Stimulated activated CD8-positive, alpha-beta memory T cell treated with anti-CD3 and anti-CD28 coated beads, Interleukin-7, amount 100 ng/mL, for 1 hour (primary cell): ENCODE results near the gene ADAMTSL3.

Experiments used
- DNase-seq, 2 donors: peaks; one replicate each; pipeline ENCODE4 v3.0.0-alpha.2; 2020; ENCODE audit warnings: low read depth in 2 of 2

The ADAMTSL3 gene

DNA sequence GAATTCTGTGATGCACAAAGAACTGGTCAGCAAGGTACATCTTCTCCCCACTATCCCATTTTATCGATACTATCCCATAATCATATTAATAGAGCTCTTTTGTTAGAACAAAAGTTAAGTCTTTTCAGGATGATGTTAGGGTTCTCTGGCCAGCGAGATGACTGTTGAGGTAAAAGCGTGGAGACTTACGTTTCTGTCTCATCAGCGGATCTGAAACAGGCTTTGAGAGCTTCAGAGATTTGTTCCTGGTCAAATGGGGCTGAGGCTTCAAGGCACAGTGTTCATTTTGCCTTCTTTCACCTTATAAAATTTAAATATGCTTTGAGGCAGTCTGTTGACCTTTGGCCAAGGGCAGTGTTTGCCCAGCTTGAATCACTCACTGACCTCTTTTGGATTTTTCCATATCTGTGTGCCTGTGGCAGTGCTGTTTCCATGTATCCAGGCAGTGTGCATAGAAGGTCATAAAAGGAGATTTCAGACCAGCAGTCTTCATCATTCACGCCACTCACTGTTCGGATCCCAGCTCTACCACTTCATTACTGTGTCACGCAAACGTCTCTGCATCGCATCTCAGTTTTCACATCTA is 3.1 kb downstream of the ADAMTSL3 start:
- DNase-seq, result no peak

- no peak for DNase-seq
Observed at GRCh38 chr15:83657549-83657948, 3.6 kb downstream of the ADAMTSL3 start.

DNA sequence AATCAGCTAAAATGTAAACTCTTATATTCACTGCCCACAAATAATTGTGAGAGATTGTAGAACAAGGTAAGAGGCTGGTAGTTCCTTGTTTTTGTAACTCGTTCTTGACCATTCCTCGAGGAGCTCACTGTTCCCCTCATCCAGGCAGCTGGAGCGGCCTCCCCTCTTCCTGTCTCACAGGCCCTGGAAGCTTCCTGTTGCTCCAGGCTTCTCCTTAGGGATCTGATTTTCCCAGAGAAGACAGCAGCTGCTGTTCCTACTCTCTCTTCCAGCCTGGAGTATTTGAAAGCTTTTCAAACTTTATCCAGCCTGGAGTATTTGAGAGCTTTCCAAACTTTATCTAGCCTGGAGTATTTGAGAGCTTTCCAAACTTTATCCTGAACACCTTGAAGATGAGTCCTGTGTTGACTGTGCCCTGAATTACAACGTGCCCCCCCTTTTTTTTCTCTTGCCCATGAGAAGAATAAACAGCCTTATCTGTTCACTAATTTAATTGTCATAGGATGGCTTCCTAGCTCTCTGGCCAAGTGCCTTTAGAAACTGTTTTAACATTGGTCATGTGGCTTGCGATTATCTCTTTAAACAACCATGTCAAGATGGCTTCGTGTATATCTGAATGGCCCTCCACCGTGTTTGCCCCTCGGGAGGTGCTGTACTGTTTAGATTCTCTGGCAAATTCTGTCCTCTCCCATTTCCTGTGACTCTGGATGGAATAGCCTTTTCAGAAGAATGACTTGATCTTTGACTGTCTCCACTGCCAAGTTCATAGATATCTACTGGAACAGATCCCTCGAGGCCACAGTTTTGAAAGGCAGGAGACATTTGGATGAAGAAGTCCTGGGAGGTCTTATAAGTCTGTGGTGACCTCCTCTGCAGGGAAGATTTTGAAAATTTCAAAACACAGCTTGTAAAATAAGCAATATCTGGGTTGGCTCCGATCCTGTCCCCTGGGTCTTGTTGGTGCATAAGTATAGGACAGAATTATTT is 4.8 kb downstream of the ADAMTSL3 start:
- no peak for DNase-seq

GRCh38 chr15:83659417-83659812 is 5.5 kb downstream of the ADAMTSL3 start:
- DNase-seq, result no peak

GRCh38 chr15:83665480-83665879 is 11.6 kb downstream of the ADAMTSL3 start:
- DNase-seq, result no peak

DNA sequence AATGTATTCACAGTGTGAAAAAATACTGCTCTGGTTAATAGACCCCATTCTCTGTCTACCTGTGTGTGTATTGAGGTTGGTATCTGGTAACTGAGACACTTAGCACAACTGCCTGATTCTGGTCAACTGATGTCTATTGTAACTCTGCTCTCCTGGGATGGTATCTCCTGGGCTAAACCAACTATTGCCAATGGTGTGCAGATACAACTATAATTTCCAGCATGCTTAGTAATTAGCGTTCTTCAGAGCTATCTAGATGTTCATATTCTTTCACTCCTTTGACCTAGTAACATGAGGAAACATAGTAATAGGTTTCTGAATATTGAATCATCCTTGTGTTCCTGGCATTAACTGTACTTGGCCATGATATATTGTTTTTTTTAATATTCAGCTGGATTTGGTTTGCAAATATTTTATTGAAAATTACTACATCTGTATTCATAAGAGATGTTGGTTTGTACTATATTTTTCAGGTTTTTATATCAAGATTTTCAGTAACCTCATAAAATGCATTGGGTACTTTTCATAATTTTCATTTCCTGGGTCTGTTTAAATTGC is 16.8 kb downstream of the ADAMTSL3 start:
- no peak for DNase-seq

GRCh38 chr15:83671603-83672002 is 17.7 kb downstream of the ADAMTSL3 start:
- no peak for DNase-seq

GRCh38 chr15:83673385-83673784 is 19.5 kb downstream of the ADAMTSL3 start:
- DNase-seq, result no peak

DNA sequence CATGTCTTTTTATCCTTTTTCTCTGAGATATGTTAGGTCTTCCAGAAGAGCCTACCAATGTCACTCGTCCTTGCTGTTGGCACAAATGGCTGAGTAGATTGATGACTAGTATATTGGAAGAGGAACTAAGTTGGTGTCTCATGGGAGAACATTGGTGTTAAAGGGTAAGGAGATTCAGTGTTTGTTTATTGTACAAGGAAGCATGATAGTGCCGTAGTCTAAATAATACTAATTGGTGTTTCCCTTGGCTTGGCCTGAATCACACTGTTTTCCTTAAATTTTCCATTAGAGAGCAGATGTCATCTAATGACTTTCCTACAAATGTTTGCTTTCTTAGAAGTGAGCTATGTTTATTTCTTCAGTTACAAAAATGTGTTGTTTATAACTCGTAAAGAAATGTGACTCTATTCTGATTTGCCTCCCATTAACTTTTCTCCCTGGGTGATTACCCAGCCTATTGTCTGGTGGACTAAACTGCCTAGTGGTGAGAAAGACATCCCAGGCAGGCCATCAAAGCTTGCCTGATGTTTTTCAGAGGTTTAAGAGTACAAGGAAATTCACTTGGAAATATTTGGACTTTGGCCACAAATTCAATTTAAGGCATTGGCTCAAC is 28.7 kb downstream of the ADAMTSL3 start:
- DNase-seq, result no peak

- no peak for DNase-seq
Observed at GRCh38 chr15:83685916-83686332, 32.0 kb downstream of the ADAMTSL3 start.

- no peak for DNase-seq
Observed at GRCh38 chr15:83688201-83688600, 34.3 kb downstream of the ADAMTSL3 start.

GRCh38 chr15:83690676-83691075 is 36.8 kb downstream of the ADAMTSL3 start:
- no peak for DNase-seq

DNA sequence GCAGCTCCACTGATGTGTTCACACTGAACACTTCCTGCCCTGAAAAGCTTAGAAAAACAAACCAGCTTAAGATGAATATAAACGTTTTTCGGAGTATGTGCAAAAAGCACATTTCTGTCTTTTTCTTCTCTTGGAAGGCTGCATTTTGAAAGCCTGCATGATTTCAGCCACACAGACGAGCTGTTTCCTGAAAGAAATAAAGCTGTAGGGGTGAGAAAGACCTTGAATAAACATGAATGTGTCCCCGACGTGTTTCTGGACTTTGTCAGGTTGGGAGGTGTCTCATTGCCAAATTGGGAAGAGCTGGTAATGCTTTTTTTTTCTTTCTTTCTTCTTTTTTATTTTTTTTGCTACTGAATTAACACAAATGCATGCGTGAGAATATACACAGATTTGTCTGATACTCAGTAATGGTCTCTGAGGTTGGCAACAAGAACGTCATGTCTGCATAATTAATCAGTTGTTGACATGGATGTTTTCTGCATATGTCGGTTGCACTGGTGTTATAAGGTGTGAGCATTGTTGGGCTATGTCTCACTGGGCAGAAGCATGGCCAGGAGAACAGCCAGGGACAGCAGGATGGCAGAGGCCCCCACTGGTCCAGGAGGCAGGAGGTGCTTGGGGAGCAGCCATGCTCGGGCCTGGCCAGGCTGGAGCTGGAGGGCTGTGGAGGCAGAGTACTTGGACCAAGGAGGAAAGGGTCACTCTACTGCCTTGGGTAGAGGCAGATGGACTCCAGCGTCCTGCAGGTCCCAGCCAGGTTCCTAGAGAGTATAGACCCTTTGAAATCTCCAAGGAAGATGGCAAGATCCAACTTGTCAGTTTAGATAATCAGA is 39.0 kb downstream of the ADAMTSL3 start:
- no peak for DNase-seq

DNA sequence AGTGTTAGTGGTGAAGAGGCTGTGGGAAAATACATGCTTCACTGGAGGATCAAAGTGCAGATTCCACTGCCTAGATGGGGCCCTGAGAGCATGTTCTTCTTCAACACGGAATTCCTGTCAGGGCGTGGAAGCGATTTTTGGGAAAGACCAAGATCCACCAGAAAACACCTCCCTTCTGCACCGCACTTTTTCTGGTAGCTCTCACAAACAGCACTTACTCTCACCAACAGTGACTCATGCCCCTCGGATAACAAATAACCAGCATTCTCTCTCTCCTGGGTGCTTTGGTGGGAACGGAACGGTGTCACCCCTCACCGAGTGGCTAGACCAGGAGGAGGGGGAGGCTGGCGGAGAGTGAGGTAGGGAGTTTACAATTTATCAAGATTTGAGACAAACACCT is 40.1 kb downstream of the ADAMTSL3 start:
- no peak for DNase-seq

DNA sequence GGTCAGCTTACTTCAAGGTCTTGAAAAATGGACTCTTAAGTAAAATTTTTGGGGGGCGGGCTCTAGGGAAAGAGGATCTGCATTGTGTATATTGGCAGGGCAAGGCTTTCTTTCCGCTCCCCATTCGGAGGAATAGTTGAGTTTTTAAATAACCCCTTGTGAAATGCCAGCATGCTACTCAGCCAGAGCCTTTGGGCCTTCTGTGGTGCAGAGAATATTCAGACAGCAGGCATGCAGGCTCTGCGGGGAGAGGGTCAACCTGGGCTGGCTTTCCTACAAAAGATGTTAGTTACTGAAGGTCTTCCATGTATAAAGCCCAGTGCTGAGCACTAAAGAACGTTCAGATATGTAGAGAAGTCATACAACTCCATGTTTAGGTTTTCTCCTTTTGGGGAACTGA is 40.6 kb downstream of the ADAMTSL3 start:
- DNase-seq, result no peak

- no peak for DNase-seq
Observed at GRCh38 chr15:83695246-83695645, 41.3 kb downstream of the ADAMTSL3 start.

- no peak for DNase-seq
Observed at GRCh38 chr15:83695901-83696425, 42.0 kb downstream of the ADAMTSL3 start.

DNA sequence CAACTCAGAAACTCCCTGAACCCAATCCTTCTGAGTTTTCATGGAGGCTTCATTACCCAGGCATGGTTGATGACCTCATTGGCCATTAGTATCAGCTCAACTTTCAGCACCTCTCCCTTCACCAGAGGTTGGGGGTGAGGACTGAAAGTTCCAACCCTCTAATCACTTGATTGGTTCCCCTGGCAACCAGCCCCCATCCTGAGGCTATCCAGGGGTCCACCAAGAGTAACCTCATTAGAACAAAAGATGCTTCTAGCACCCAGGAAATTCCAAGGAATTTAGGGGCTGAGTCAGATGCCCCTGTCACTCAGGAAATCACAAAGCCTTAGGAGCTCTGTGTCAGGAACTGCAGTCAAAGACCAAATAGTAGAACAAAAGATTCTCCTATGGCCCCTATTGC is 43.8 kb downstream of the ADAMTSL3 start:
- DNase-seq, result no peak

GRCh38 chr15:83698294-83698693 is 44.4 kb downstream of the ADAMTSL3 start:
- no peak for DNase-seq

GRCh38 chr15:83699028-83699427 is 45.1 kb downstream of the ADAMTSL3 start:
- DNase-seq, result no peak

DNA sequence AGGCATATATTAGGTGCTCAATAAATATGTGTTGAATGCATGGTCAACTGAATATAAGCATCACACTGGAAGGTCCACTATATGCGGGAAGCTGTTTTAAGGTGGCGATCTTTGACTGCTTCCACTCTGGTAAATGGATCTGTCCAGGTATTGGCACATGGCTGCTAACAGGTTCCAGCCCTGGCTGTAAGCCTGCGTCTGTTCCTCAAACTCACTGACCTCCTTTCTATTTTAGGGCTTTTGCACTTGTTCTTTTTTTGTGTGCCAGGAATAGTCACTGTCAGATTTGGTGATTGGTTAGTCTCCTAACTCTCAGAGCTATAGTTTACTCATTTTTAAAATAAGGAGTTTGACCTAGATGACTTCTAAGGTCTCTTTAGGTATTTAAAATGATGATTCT is 46.2 kb downstream of the ADAMTSL3 start:
- DNase-seq, result no peak
